GM18502 (cell line): ENCODE results near the gene ARHGAP15.

Source experiments
- ATAC-seq: cut with Tn5 transposase; IDR thresholded peaks from one replicate; pipeline ENCODE4 v1.9.1; 2021; ENCODE audit warnings: mild to moderate bottlenecking; ENCODE audit not compliant: unreplicated experiment, poor library complexity

The ARHGAP15 gene

DNA sequence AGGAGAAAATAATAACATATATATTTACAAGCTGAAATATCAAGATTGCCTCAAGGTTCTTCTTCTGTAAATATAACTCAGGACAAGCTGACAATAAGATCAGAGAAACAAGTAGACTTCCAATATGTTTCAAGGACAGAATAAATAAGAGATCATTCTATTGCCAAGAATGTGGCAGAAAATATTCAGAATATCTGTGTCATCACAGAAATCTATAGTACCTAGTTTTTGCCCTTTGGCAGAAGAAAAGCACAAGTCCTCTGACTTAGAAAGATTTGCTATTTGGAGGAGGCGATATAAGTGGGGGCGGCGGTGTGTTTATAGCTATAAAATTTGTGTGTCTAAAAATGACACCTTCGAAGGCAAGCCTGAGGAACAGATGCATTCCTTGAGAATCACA is 34.3 kb downstream of the ARHGAP15 start:
- no peak for ATAC-seq

GRCh38 chr2:143165291-143165690 is 36.1 kb downstream of the ARHGAP15 start:
- ATAC-seq = no peak

- no peak for ATAC-seq
These were observed 39.9 kb downstream of the ARHGAP15 start for GRCh38 chr2:143169105-143169504.

DNA sequence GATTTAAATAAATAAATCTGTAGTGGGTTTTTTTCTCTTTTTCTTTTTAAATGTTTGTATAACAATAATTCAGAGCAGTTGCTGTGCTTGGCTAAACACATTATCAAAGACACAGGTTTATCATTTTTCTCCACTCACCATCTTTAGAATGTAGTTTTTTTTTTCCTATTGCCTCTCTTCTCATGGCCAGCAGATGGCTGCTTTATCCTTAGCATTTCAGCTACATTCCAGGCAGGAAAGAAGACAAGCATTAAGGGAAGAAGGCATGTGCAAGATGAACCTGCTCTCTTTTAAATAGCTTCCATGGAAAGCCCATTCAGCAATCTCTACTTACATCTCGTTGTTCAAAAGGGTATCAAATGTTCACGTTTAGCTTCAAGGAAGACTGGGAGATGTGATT is 42.6 kb downstream of the ARHGAP15 start:
- no peak for ATAC-seq

- ATAC-seq = no peak
These were observed 46.2 kb downstream of the ARHGAP15 start for GRCh38 chr2:143175438-143175837.

- ATAC-seq = peak; percentile 26
These were observed 47.4 kb downstream of the ARHGAP15 start for GRCh38 chr2:143176606-143177005.

DNA sequence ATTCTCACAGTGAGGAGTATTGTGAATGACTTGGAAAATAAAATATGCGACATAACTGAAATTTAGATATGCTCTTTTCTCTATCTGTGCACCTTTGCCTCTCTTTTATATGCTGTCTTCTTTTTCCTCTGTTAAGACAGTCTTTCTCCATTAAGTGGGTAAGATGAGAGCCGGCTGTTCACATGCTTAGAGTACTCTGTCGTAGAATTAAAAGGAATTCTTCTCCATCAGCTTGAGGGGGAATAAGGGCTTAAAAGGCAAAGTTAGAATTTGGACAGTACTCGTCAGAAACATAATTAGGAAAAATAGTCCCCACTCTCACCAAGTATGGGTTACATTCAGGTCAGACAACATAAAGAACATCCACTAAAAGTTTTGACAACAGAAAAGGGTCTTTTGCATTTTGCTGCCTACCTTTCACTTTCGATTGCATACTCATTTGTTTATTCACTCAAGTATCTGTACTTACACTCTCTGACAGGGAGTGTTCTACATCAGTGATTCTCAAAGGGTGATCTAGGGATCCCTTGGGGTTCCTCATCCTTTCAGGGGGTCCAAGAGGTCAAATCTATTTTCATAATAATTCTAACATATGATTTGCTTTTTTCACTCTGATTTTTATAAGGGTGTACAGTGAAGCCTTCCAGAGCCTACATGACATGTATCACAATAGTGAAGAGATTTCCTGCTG is 48.0 kb downstream of the ARHGAP15 start:
- peak; percentile 98 for ATAC-seq

DNA sequence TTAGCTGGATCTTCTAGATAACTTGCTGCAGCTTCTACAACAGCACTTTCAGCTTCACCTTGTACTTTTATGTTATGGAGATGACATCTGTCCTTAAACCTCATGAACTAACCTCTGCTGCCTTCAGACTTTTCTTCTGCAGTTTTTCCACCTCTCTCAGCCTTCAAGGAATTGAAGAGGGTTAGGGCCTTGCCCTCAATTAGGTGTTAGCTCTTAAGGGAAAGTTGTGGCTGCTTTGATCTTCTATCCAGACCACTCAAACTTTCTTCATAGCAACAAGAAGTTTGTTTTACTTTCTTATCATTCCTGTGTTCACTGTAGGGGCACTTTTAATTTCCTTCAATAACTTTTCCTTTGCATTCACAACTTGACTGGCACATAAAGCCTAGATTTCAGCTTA is 52.3 kb downstream of the ARHGAP15 start:
- no peak for ATAC-seq

- ATAC-seq = no peak
These were observed 53.4 kb downstream of the ARHGAP15 start for GRCh38 chr2:143182649-143183048.

DNA sequence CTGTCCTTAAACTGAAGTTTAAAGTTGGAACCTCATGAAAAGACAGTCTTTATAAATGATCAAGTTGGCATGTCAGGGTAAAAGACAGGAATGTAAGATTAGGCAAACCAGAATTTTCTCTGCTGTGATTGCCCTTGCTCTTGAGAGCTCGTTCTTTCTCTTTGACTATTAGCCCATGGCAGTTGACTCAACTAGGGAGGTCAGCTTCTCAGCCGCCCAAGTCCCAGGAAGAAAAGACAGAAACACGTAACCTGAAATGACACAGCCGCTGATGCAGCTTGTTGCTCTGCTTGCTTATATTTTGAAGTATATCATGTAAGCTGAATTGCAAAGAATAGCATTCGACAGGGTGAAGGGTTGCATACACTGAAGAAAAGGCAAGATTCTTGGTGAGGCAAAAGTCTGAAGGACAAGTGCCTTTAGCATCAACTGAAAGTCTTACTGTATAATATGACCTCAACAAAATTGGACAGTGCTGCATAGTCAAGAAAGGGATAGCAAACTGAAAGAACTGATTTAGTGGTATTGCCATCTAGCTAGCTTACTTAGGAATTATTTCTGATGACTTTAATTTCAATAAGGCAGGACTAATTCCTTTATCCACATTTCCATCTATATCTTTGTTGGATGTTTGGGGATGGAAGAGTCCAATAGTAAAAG is 54.7 kb downstream of the ARHGAP15 start:
- ATAC-seq = peak; percentile 96

DNA sequence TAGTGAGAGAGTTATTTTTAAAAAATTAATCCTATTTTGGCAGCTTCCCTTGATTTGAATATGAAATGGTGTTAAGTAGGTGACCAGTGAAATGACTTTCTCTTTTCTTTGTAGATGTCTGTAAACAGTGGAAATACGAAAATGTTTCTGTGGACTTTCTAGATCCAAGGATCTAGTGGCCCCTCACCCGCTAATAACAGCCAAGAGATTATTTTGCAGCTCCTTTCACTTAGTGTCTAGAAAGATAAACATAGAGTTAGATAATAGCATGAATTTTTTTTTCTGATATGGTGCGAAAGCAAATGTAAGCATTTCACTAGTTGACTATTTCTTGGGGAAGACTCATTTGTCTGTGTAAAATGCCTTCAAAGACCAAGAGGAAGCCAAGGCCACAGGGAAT is 57.7 kb downstream of the ARHGAP15 start:
- no peak for ATAC-seq

DNA sequence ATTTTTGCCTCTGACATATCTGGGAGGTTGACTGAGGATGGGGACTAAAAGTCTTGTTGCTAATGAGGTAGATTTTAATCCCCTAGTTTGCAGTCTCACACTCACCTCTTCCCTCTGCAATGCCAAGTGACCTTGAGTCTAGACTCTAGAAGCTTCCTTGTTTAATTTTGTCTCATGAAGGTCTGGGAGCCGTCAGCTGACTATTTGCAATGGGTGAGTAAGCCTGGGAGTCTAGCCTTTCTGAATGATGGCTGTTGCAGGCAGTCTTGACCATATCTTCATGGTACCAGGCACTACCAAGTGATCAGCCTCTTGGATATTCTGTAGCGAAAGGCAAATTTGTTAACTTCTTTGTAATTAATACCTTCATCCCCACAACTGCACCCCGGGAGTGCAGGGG is 61.2 kb downstream of the ARHGAP15 start:
- no peak for ATAC-seq

DNA sequence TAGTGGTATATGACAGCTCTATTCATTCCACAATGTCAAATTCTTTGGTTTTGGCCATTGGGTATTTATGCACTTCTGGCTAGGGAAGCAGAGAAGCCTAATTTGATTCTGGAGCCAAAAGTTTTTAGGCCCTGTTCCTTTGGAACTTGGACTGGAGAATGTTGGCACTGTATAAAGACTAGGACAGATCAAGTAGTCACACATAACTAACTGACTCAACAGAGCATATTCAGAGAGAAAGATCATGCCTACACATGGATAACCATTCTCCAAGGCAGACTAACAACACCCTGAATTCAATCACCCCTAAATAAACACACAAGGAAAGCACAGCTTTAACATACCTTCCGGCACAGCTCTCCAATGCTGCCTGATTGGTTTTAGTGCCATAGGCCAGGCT is 62.9 kb downstream of the ARHGAP15 start:
- no peak for ATAC-seq

- ATAC-seq = no peak
These were observed 63.5 kb downstream of the ARHGAP15 start for GRCh38 chr2:143192716-143193115.

DNA sequence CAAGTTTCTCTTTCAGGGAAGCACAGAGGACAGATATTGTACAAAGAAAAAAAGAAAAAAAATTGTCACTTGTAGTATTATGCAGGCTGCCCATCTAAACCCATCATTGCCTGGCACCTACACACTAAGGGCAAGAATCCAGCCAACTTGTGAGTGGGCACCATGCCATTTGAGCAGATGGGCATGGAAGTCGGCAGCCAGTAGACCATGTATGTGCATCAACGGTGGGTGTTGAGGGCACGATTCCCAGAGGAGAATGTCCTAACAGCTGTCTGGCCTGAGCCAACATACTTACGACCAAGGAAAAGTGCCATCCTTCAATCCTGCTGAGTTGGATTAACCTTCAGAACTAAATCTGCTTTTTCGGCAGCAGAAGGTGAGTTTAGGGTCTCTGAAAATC is 63.9 kb downstream of the ARHGAP15 start:
- ATAC-seq = no peak

- ATAC-seq = no peak
These were observed 66.3 kb downstream of the ARHGAP15 start for GRCh38 chr2:143195511-143195910.

- ATAC-seq = no peak
These were observed 74.8 kb downstream of the ARHGAP15 start for GRCh38 chr2:143204062-143204461.

DNA sequence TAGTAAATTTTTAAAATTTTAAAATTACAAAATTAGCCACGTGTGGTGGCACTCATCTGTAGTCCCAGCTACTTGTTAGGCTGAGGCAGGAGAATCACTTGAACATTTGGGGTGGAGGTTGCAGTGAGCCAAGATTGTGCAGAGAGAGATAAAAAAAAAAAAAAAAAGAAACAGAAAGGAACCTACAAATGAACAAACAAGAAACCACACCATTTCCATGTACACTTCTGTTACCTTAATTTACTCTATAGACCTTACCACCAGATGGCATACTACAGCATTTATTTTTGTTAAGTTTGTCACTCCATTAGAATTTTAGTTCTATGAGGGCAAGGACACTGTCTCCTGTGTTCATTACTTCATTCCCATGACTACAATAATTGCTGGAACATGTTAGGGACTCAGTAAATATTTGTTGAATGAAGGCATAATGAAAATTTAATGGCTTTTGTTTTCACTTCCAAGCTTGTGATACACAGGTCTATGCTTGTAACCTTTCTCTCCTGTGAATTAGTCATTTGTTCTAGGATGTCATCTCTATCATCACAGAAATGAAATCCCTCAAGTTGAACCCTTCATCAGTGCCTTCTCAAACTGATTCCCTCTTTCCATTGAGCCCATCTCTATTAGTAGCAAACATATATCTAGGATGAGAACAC is 76.0 kb downstream of the ARHGAP15 start:
- ATAC-seq = peak; percentile 79

DNA sequence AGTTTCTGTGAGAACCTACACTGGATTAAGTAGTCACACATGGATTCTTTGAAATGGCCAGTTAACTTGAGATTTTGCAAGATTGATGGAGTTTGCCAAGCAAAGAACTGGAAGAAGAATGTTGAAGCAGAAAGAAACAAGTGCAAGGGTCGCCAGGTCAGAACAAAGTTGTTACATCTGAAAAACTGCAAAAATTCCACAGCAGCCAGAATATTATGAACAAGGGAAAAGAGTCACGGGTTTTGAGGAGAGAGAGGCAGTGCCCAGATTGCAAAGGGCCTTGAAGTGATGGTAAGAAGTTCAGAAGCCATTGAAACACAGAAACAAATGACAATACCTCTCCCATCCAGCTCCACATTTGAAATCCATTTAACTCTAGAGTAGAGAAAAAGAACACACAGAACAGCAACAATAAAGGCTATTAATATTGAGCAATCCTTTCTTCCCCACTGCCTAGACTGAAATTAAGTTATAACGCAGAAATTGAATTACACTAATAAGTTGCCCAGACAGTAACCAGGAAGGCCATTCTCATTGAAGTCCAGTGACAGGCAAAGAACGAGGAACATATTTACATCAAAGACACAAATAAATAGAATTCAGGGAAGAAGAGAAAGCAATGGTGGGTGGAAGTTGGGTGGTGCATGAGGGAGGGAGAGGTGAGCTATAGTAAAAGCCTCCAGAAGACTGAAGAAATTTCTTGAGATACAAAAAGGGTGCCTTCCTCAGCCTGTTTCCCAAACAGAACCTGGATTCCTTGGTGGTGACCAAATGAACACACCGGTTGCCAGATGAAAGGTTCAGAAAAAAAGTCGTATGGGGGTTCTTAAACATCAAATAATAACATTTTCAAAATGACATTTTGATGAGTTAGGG is 80.6 kb downstream of the ARHGAP15 start:
- no peak for ATAC-seq

GRCh38 chr2:143210446-143210819 is 81.2 kb downstream of the ARHGAP15 start:
- ATAC-seq = no peak
